GM21786 (cell line): ENCODE measurements around the gene ZNF646.

ENCODE experiments used
- ATAC-seq: cut with Tn5 transposase; IDR thresholded peaks from one replicate; pipeline ENCODE4 v1.9.1; 2021; ENCODE audit not compliant: unreplicated experiment

Gene ZNF646, protein sequence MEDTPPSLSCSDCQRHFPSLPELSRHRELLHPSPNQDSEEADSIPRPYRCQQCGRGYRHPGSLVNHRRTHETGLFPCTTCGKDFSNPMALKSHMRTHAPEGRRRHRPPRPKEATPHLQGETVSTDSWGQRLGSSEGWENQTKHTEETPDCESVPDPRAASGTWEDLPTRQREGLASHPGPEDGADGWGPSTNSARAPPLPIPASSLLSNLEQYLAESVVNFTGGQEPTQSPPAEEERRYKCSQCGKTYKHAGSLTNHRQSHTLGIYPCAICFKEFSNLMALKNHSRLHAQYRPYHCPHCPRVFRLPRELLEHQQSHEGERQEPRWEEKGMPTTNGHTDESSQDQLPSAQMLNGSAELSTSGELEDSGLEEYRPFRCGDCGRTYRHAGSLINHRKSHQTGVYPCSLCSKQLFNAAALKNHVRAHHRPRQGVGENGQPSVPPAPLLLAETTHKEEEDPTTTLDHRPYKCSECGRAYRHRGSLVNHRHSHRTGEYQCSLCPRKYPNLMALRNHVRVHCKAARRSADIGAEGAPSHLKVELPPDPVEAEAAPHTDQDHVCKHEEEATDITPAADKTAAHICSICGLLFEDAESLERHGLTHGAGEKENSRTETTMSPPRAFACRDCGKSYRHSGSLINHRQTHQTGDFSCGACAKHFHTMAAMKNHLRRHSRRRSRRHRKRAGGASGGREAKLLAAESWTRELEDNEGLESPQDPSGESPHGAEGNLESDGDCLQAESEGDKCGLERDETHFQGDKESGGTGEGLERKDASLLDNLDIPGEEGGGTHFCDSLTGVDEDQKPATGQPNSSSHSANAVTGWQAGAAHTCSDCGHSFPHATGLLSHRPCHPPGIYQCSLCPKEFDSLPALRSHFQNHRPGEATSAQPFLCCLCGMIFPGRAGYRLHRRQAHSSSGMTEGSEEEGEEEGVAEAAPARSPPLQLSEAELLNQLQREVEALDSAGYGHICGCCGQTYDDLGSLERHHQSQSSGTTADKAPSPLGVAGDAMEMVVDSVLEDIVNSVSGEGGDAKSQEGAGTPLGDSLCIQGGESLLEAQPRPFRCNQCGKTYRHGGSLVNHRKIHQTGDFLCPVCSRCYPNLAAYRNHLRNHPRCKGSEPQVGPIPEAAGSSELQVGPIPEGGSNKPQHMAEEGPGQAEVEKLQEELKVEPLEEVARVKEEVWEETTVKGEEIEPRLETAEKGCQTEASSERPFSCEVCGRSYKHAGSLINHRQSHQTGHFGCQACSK (N-terminal part only)

GRCh38 chr16:31073970-31074813, at the start of gene ZNF646, which contains the start of gene ZNF668:
TSS of gene ZNF646 (plus strand) at chr16:31074422. CDS start at chr16:31076325, 1,903 bp downstream.
TSS of gene ZNF668 (minus strand) at chr16:31074240. CDS start at chr16:31064459, 9,781 bp downstream.
- peak; percentile 76 for ATAC-seq

DNA sequence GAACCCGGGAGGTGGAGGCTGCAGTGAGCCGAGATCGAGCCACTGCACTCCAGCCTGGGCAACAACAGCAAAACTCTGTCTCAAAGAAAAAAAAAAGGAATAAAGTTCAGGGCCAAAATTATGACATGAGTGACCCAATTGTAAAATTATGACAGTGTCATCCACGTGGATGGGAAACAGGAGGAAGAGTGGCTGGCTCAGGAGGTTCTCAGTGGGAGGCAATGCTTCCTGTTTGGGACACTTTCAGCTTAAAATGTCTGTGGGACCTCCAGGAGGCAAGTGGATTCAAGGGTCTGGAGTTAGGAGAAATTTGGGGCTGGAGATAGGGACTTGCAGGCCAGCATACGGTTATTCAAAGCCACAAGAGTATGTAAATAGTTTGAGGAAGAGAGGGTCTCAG, 48.9 kb upstream of the ZNF646 start:
- no peak for ATAC-seq

- no peak for ATAC-seq
These were observed 45.0 kb upstream of the ZNF646 start for GRCh38 chr16:31029272-31029671.

DNA sequence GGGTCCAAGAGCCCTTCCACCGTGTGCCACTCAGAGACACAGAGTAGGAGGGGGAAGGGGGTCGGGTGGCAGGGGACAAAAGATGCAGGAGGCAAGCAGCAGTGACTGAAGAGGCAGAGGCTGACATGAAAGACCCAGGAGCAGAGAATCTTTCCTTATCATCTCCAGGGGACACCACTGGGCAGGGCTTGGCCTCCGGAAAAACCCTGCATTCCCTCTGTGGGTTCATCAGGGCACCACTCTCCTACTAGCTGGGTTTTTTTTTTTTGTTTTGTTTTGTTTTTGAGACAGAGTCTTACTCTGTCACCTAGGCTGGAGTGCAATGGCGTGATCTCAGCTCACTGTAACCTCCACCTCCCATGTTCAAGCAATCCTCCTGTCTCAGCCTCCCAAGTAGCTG, 42.9 kb upstream of the ZNF646 start:
- ATAC-seq = no peak

DNA sequence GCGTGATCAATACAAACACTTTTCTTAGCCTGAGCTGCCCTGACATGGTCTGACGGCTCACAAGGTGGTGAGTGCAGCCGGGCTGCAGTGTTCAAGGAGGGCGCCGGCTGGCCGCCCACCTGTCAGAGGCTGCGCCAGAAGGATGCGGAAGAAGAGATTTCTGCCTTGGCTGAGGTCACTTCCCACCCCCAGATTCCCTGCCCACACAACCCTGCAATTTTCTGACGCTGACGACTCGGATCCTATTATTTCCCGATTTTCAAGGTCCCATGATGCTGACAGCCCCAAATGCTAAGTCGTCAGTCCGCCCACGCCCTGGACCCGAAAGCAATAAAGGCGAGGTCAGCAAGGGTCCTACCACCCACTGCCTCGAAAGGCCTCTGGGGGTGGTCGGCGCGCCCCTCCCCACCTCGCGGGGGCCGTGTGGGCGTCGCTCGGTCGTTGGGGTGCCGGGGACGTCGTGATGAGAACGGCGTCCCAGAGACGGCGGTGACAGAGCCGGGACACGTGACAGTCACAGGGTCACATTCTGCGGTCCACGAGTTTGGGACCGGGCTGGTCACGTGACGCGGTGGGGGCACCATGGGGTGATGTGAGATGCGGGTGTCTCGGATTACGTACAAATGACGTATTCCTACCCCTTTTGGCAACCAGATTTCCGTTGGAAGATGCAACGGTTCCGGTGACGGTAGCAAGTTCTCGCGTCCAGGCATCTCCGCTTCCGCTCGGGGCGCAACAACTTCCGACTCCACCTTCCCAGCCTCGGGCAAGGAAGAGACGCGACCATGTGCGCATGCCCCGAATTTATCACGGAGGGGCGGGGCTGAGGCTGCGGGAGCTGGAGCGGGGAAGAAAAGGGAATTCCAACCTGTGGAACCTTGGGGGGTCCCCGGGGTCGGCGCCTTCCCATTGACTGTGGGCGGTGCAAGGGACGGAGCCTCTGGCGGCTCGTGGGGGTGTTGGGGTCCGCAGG, 41.2 kb upstream of the ZNF646 start, which contains the start of gene STX4:
Gene STX4, plus strand, starts transcription at position 823 of the 973 bp plus-strand sequence. CDS start 248 bp downstream, outside the sequence.
- peak; percentile 80 for ATAC-seq

DNA sequence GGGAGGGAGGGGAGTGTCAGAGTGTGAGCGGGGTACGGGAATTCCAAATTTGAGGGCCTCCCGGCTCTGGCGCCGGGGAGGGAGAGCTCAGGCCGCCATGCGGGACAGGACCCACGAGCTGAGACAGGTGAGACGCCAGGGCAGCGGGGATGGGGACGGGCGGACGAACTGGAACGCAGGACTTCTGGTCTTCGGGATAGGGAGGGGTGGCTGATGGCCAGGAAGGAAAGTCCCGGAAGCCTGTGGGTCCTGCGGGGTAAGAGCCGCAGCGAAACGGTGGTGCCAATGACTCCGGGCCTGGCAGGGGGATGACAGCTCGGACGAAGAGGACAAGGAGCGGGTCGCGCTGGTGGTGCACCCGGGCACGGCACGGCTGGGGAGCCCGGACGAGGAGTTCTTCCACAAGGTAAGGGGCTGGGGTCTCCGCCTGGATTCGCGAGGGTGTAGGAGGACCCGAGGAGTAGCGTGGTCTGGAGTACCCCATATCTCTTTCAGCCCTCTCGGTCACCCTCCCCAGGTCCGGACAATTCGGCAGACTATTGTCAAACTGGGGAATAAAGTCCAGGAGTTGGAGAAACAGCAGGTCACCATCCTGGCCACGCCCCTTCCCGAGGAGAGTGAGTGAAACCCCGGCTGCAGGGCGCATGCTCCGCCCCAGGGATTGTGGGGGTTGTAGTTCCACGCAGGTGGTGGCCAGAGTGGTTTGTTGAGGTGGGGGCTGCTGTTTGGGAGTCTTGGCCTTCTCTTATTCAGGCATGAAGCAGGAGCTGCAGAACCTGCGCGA, 40.3 kb upstream of the ZNF646 start:
- ATAC-seq = peak; percentile 45

DNA sequence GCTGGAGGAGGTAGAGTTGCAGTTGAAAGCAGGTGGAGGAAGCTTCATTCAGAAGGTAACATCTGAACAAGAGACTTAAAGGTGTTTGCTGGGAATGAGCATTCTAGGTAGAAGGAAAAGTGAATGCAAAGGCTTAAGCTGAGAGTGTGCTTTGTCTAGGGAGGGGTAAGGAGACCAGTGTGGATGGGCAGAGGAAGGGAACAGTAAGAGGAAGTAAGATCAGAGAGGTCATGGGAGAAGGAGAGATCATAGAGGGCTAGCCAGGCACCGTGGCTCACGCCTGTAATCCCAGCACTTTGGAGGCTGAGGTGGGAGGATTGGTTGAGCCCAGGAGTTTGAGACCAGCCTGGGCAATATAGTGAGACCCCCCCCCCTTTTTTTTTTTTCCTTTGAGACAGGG, 37.5 kb upstream of the ZNF646 start:
- ATAC-seq = no peak

DNA sequence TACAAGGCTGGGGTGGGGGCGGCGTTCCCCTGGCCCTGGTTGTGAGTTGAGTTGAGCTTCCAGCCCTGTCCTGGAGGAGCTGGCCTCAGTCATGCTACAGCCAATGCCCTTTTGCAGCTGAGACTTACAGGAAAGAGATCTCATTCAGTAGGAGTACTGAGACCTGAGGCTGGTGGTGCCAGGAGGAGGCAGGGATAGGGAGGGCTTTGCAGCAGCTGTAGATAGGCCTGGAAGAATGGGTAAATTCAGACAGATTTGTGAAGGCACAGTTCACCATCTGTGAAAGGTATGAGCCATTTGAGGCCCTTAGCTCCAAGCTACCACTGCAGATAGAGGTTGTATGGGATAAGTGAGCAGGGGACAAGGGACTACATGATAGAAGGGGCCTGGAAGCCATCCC, 35.2 kb upstream of the ZNF646 start:
- no peak for ATAC-seq

DNA sequence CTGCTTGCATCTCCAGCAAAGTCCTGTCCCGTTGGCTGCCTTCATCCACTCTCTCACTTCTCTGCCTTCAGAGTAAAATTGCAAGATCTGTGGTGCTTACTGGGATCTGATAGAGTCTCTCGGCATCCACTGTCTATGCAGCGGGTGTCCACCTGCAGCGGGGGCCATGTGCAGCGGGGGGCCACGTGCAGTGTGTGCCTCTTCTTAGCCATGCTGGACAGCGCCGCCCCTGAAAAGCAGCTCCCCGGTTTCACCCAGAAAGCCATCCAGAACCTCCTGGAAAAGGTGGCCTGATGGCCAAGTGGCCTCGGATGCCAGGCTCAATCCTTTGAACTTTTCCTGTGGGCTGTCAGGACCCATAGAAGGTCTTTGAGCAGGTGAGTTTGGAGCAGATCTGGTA, 31.4 kb upstream of the ZNF646 start:
- no peak for ATAC-seq

GRCh38 chr16:31043352-31043751, 30.9 kb upstream of the ZNF646 start:
- no peak for ATAC-seq

GRCh38 chr16:31043898-31044481, 30.2 kb upstream of the ZNF646 start:
- no peak for ATAC-seq

GRCh38 chr16:31050280-31051030, 23.8 kb upstream of the ZNF646 start:
- no peak for ATAC-seq

DNA sequence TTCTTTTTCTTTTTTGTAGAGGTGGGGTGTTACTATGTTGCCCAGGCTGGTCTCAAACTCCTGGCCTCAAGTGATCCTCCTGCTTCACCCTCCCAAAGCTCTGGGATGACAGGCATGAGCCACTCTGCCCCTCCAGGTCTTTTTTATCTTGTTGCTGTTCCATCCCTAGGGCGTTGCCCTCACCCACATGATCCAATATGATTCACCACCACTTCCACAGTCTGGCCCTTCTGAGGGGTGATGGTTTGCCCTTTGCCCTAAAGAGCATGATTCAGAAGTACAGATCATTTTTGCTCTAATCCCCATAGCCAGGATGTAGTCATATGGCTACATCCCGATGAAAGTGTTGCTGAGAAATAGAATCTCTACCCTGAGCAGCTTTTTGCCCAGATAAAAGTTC, 22.1 kb upstream of the ZNF646 start:
- no peak for ATAC-seq

- ATAC-seq = no peak
These were observed 18.6 kb upstream of the ZNF646 start for GRCh38 chr16:31055613-31056012.

- no peak for ATAC-seq
These were observed 13.0 kb upstream of the ZNF646 start for GRCh38 chr16:31061126-31061812.

DNA sequence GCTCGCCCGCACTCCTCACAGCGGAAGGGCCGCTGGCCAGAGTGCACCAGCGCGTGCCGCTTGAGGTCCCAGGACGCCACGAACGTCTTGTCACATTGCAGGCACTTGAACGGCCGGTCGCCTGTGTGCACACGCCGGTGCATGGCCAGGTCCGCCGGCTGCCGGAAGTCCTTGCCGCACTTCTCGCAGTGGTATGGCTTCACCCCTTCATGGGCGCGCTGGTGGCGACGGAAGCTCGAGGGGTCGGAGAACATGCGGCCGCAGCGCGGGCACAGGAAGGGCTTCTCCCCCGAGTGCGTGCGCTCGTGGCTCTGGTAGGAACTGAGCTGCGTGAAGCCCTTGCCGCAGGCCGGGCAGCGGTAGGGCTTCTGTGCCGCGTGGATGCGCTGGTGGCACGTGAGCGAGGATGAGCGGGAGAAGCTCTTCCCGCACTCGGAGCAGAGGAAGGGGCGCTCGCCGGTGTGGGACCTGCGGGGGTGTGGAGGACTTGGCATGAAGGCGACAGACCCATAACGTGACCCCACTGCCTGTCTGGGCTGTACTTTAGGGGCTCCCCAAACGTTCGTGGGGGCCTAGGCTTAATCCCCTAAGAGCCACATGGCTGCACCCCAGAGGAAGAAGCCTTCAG, 12.3 kb upstream of the ZNF646 start:
- ATAC-seq = no peak
